H1 (cell line): ENCODE results near the gene PKD1L1.

Source experiments
- SIN3A ChIP-seq, 2 experiments: IDR thresholded peaks in 1 of 2; conservative IDR thresholded peaks in 1 of 2; 2 replicates each; pipeline ENCODE4 v1.6.1; 2011 to 2012; ENCODE audit warnings: low read length in 2 of 2, improper control_type of control experiment in 1 of 2, low read depth in 1 of 2, mild to moderate bottlenecking in 1 of 2
- TF ChIP-seq, protein P1 (sequence below), 3 experiments: IDR thresholded peaks; 1 replicate in 2 of 3; 2 replicates in 1 of 3; pipeline versions ENCODE4 v1.5.1 to v1.6.1; 2011; ENCODE audit warnings: low read length in 3 of 3, mild to moderate bottlenecking in 3 of 3, inconsistent platforms in 2 of 3, low read depth in 1 of 3, moderate library complexity in 1 of 3; ENCODE audit not compliant: insufficient read depth in 1 of 3; ENCODE audit errors: control extremely low read depth in 1 of 3

DNA sequence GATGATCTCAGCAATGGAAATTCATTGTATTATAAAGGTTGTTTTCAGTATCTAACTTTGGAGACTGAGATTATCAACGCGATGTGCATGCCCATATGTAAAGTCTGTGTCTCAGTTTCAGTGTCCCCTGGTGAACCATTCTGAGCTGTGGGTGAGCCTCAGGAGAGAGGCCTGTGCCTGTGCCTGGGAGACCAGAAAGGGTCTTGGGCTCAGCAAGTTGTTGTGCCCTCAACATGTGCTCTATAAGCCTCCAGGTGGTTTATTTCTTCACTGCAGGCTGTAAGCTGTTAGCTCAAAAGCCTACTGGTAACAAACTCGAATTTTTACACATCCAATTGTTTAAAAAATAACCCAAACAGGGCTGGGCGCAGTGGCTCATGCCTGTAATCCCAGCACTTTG, 151.9 kb downstream of the PKD1L1 start:
- TF ChIP-seq, protein P1, sequence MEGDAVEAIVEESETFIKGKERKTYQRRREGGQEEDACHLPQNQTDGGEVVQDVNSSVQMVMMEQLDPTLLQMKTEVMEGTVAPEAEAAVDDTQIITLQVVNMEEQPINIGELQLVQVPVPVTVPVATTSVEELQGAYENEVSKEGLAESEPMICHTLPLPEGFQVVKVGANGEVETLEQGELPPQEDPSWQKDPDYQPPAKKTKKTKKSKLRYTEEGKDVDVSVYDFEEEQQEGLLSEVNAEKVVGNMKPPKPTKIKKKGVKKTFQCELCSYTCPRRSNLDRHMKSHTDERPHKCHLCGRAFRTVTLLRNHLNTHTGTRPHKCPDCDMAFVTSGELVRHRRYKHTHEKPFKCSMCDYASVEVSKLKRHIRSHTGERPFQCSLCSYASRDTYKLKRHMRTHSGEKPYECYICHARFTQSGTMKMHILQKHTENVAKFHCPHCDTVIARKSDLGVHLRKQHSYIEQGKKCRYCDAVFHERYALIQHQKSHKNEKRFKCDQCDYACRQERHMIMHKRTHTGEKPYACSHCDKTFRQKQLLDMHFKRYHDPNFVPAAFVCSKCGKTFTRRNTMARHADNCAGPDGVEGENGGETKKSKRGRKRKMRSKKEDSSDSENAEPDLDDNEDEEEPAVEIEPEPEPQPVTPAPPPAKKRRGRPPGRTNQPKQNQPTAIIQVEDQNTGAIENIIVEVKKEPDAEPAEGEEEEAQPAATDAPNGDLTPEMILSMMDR (IDR thresholded peaks at IDR 0.05; ENCODE audit: control extremely low read depth in 1 of 3, insufficient read depth in 1 of 3, low read depth in 1 of 3, low read length in 3 of 3), result no peak
- no peak for TF ChIP-seq SIN3A (conservative IDR thresholded peaks at IDR 0.05 in 1 of 2, IDR thresholded peaks at IDR 0.05 in 1 of 2; ENCODE audit: low read depth in 1 of 2, low read length in 2 of 2)
